HFFc6 (cell line): ENCODE measurements around the gene TRIM66. TPM values are rescaled to one million over a fixed set of nuclear protein-coding genes. Genes with fewer than 3 reads are reported as not detected.

Experiments used
- DNase-seq: peaks from one replicate; pipeline ENCODE4 v3.0.0-alpha.2; 2018
- H3K27ac Mint-ChIP-seq: 2 replicates; pipeline ENCODE4 v1.8.0; 2020; ENCODE audit warnings: mild to moderate bottlenecking, mixed read lengths
- H3K27me3 Mint-ChIP-seq: 2 replicates; pipeline ENCODE4 v1.8.0; 2021; ENCODE audit warnings: mild to moderate bottlenecking, moderate library complexity, mixed read lengths; ENCODE audit not compliant: insufficient read depth
- H3K36me3 Mint-ChIP-seq: 2 replicates; pipeline ENCODE4 v1.8.0; 2021; ENCODE audit warnings: low read depth, mixed read lengths
- H3K4me1 Mint-ChIP-seq: 2 replicates; pipeline ENCODE4 v1.8.0; 2020; ENCODE audit warnings: low read depth, mixed read lengths
- H3K4me3 Mint-ChIP-seq: 2 replicates; pipeline ENCODE4 v1.8.0; 2020; ENCODE audit warnings: mild to moderate bottlenecking, moderate library complexity, mixed read lengths
- H3K9me3 Mint-ChIP-seq: 2 replicates; pipeline ENCODE4 v1.8.0; 2020; ENCODE audit warnings: mild to moderate bottlenecking, mixed read lengths
- total RNA-seq, 6 experiments: library from RNA; stranded (reverse); fragmentation: NEBNext Ultra II Directional; extraction: Animal tissue kit (Norgen Biotek cat#: 25700); gene quantifications; 2 replicates in 1 of 6; 3 replicates in 5 of 6; pipeline ENCODE4 v1.2.3, GENCODE V29; 2021
- TF ChIP-seq, protein P1 (sequence below): fragments of 200-600 bp; sonication (generic); IDR thresholded peaks from 2 replicates; pipeline ENCODE4 v1.5.0; 2021; ENCODE audit warnings: antibody characterized with exemption, mild to moderate bottlenecking

Gene TRIM66
- total RNA-seq, 6 experiments from 2014 or later = 4.5 to 6.9 (median 5.6) TPM

- TF ChIP-seq, protein P1, sequence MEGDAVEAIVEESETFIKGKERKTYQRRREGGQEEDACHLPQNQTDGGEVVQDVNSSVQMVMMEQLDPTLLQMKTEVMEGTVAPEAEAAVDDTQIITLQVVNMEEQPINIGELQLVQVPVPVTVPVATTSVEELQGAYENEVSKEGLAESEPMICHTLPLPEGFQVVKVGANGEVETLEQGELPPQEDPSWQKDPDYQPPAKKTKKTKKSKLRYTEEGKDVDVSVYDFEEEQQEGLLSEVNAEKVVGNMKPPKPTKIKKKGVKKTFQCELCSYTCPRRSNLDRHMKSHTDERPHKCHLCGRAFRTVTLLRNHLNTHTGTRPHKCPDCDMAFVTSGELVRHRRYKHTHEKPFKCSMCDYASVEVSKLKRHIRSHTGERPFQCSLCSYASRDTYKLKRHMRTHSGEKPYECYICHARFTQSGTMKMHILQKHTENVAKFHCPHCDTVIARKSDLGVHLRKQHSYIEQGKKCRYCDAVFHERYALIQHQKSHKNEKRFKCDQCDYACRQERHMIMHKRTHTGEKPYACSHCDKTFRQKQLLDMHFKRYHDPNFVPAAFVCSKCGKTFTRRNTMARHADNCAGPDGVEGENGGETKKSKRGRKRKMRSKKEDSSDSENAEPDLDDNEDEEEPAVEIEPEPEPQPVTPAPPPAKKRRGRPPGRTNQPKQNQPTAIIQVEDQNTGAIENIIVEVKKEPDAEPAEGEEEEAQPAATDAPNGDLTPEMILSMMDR = no peak
- Mint-ChIP-seq H3K4me1 (peaks cover 45% of the 10 kb centered on the region), H3K36me3 (no peaks in the 10 kb centered on the region), H3K27ac (no peak overlapping the region), H3K27me3 (no peaks in the 10 kb centered on the region; the same call in 1 of the 2 replicates), H3K9me3 (no peaks in the 10 kb centered on the region), H3K4me3 (no peak overlapping the region)
- no peak for DNase-seq
Observed at GRCh38 chr11:8605971-8606563, 76.4 kb downstream of the TRIM66 start.

- peak overlapping the region; percentile 74 for H3K4me3 Mint-ChIP-seq
- DNase-seq = peak; percentile 100
Observed at GRCh38 chr11:8604078-8604723, 78.3 kb downstream of the TRIM66 start.

DNA sequence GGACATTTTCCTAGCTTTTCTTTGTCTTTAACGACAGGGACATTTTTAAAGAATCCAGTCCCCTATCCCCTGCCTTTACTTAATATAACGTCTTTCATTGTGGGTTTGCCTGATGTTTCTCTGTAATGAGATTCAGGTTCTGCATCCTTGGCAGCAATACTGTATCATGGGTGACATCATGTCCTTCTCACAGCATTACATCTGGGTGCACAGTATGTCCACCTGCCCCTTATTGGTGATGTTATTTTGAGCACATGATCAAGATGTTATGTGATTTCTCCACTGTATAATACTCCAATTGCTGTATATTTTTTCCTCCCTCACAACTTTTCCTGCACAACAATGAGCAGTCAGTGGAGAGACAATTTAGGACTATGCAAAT, 78.8 kb downstream of the TRIM66 start:
- no peak overlapping the region for H3K4me3 Mint-ChIP-seq
- H3K9me3 Mint-ChIP-seq = no peaks in the 10 kb centered on the region
- no peak for DNase-seq
- no peaks in the 10 kb centered on the region for H3K36me3 Mint-ChIP-seq
- no peaks in the 10 kb centered on the region for H3K27me3 Mint-ChIP-seq
- TF ChIP-seq, protein P1 = no peak
- peaks cover 42% of the 10 kb centered on the region for H3K4me1 Mint-ChIP-seq
- H3K27ac Mint-ChIP-seq = peak overlapping the region; percentile 54; the same call in 1 of the 2 replicates

More at GRCh38 chr11:8604078-8604723, 78.3 kb downstream of the TRIM66 start:
- TF ChIP-seq, protein P1 = peak; percentile 88
- Mint-ChIP-seq H3K9me3 (no peaks in the 10 kb centered on the region), H3K4me1 (peaks cover 45% of the 10 kb centered on the region), H3K36me3 (no peaks in the 10 kb centered on the region), H3K27me3 (no peaks in the 10 kb centered on the region), H3K27ac (peak overlapping the region; percentile 95)

- TF ChIP-seq, protein P1 = no peak
- no peak for DNase-seq
- no peak overlapping the region for H3K4me3 Mint-ChIP-seq
- H3K4me1 Mint-ChIP-seq = peaks cover 33% of the 10 kb centered on the region
- no peaks in the 10 kb centered on the region for H3K9me3 Mint-ChIP-seq
- H3K36me3 Mint-ChIP-seq = no peaks in the 10 kb centered on the region
- H3K27me3 Mint-ChIP-seq = peaks cover 2% of the 10 kb centered on the region; the same call in 1 of the 2 replicates
- H3K27ac Mint-ChIP-seq = no peak overlapping the region
Observed at GRCh38 chr11:8601376-8602133, 80.9 kb downstream of the TRIM66 start.

DNA sequence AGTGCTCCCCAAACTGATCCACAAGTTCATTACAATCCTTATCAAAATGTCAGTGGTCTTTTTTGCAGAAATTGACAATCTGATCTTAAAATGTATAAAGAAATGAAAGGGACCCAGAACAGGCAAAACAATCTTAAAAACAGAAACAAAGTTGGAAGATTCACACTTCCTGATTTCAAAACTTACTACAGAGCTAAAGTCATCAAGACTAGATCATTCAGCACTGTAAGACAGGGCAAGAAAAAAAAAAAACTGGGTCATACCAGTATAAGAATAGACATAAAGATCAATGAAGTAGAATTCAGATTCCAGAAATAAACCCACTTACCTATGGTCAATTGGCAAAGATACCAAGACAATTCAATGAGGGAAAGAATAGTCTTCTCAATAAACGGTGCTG, 84.0 kb downstream of the TRIM66 start:
- TF ChIP-seq, protein P1 = no peak
- no peaks in the 10 kb centered on the region for H3K36me3 Mint-ChIP-seq
- peaks cover 16% of the 10 kb centered on the region; the same call in 1 of the 2 replicates for H3K27me3 Mint-ChIP-seq
- H3K27ac Mint-ChIP-seq = no peak overlapping the region
- DNase-seq = no peak
- H3K4me3 Mint-ChIP-seq = no peak overlapping the region
- H3K4me1 Mint-ChIP-seq = peaks cover 5% of the 10 kb centered on the region
- no peaks in the 10 kb centered on the region for H3K9me3 Mint-ChIP-seq
